Amniotic epithelial cell (primary cell): ENCODE data around the gene HOXC12.

Experiments
- DNase-seq: peaks from one replicate; pipeline ENCODE4 v3.0.0-alpha.2; 2010; ENCODE audit warnings: low read depth

Gene HOXC12

GRCh38 chr12:53997204-53998109 lies 42.8 kb downstream of the HOXC12 start:
- DNase-seq = no peak

GRCh38 chr12:53998110-53998899 lies 43.6 kb downstream of the HOXC12 start:
- no peak for DNase-seq

GRCh38 chr12:53998900-53999236 lies 44.2 kb downstream of the HOXC12 start:
- DNase-seq = no peak

GRCh38 chr12:53999559-54000115 lies 44.9 kb downstream of the HOXC12 start:
- peak; percentile 91 for DNase-seq

GRCh38 chr12:54000116-54001114 lies 45.7 kb downstream of the HOXC12 start, which contains the start of gene HOXC9:
TSS of gene HOXC9 (plus strand) at chr12:54000161. CDS start at chr12:54000189, 28 bp downstream.
- DNase-seq = no peak

GRCh38 chr12:54001283-54002187 lies 46.8 kb downstream of the HOXC12 start:
- no peak for DNase-seq

- DNase-seq = no peak
Observed at GRCh38 chr12:54002278-54002914, 47.7 kb downstream of the HOXC12 start.

- DNase-seq = no peak
Observed at GRCh38 chr12:54002915-54003389, 48.2 kb downstream of the HOXC12 start.

- no peak for DNase-seq
Observed at GRCh38 chr12:54003625-54004024, 48.9 kb downstream of the HOXC12 start.

GRCh38 chr12:54004063-54004840 lies 49.5 kb downstream of the HOXC12 start:
- no peak for DNase-seq

- DNase-seq = no peak
Observed at GRCh38 chr12:54004841-54005530, 50.3 kb downstream of the HOXC12 start.

GRCh38 chr12:54005531-54005852 lies 50.8 kb downstream of the HOXC12 start:
- DNase-seq = no peak

GRCh38 chr12:54005853-54006558 lies 51.3 kb downstream of the HOXC12 start:
- peak; percentile 72 for DNase-seq

GRCh38 chr12:54006559-54007220 lies 52.0 kb downstream of the HOXC12 start:
- no peak for DNase-seq

- DNase-seq = no peak
Observed at GRCh38 chr12:54007538-54008259, 53.0 kb downstream of the HOXC12 start.

- DNase-seq = no peak
Observed at GRCh38 chr12:54008260-54008552, 53.5 kb downstream of the HOXC12 start.
